ENCODE data around the gene CTDSPL.
"Not testable (repeated sequence)": the region's sequence is repeated elsewhere in the genome, so short reads cannot be mapped to it uniquely, and the experiment has no call there.

Gene CTDSPL

GRCh38 chr3:38030126-38031021 is 168.7 kb downstream of the CTDSPL start:
- in situ Hi-C loops (cut with MboI; ENCODE audit: low sequenced_read_pairs, unreplicated experiment) = no loop called here
- TF ChIP-seq, protein P1, sequence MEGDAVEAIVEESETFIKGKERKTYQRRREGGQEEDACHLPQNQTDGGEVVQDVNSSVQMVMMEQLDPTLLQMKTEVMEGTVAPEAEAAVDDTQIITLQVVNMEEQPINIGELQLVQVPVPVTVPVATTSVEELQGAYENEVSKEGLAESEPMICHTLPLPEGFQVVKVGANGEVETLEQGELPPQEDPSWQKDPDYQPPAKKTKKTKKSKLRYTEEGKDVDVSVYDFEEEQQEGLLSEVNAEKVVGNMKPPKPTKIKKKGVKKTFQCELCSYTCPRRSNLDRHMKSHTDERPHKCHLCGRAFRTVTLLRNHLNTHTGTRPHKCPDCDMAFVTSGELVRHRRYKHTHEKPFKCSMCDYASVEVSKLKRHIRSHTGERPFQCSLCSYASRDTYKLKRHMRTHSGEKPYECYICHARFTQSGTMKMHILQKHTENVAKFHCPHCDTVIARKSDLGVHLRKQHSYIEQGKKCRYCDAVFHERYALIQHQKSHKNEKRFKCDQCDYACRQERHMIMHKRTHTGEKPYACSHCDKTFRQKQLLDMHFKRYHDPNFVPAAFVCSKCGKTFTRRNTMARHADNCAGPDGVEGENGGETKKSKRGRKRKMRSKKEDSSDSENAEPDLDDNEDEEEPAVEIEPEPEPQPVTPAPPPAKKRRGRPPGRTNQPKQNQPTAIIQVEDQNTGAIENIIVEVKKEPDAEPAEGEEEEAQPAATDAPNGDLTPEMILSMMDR (IDR thresholded peaks at IDR 0.05; ENCODE audit: borderline replicate concordance, control extremely low read depth, extremely low read depth, insufficient read depth, missing control alignments) = no peak
- DNase-seq (ENCODE audit: low spot score) = no peak

- no peak for DNase-seq (ENCODE audit: low spot score)
- in situ Hi-C loops (cut with MboI; ENCODE audit: low sequenced_read_pairs, unreplicated experiment) = no loop called here
- TF ChIP-seq, protein P1 (IDR thresholded peaks at IDR 0.05; ENCODE audit: borderline replicate concordance, control extremely low read depth, extremely low read depth, insufficient read depth, missing control alignments) = no peak
Measured at GRCh38 chr3:38031022-38031994, 169.6 kb downstream of the CTDSPL start.

DNA sequence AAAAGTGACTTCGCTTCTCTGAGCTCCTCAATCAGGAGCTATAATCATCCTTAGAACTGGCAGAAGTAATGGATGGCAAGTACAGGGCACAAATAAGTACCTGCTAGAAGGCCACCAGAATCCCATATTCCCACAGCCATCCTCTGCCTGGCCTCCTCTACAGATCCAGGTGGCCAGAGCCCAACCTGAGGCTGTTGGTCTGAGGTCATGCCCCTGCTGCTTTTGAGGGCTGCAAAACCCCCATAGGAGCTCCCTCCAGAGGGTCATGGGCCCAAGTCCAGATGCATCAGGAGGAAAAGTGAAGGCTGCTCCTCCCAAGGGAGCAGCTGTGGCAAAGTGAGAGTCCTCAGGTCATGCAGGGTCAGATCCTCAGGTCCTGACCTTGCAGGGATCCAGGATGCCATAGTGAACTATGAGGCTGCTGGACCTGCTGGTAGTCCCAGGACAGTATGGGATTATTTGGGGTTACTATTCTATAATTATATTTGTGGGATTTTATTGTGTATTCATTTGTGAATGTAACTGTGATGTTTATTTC is 170.7 kb downstream of the CTDSPL start:
- in situ Hi-C loops (cut with MboI; ENCODE audit: low sequenced_read_pairs, unreplicated experiment) = no loop called here
- DNase-seq (ENCODE audit: low spot score) = no peak
- TF ChIP-seq, protein P1 (IDR thresholded peaks at IDR 0.05; ENCODE audit: borderline replicate concordance, control extremely low read depth, extremely low read depth, insufficient read depth, missing control alignments) = no peak

GRCh38 chr3:38033586-38033985 is 171.9 kb downstream of the CTDSPL start:
- DNase-seq (ENCODE audit: low spot score); in situ Hi-C loops (cut with MboI; ENCODE audit: low sequenced_read_pairs, unreplicated experiment): not testable (repeated sequence)

All from GM13976 (cell line).